ENCODE data around the gene RUNX1. TPM values are rescaled to one million over a fixed set of nuclear protein-coding genes. Genes with fewer than 3 reads are reported as not detected.

Gene RUNX1
- total RNA-seq, 1 experiment from 2014 or later, result 86.2 TPM

DNA sequence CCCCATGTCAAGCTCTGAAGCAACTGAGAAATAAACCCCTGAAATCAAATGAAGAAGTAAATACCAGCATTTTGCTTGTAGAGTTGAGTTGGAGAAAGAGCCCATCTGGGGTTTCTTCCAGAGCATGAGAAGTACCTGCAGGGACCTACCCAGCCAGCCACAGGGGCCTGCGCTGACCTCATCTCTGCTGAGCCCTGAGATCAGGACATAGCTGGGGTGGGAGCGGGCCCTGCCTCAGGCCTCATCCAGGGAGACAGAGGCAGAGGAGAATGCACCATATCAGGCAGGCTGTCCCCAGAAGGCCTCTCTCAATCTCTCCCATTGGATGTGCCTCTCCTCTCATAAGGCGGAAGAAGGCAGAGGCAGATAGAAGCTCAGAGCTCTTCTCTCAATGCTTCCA lies 27.6 kb downstream of the RUNX1 start:
- H3K36me3 Mint-ChIP-seq (ENCODE audit: insufficient read depth, unreplicated experiment), result peaks cover 6% of the 10 kb centered on the region
- no peaks in the 10 kb centered on the region for H3K27me3 Mint-ChIP-seq (ENCODE audit: insufficient read depth, unreplicated experiment)
- no peak for DNase-seq (ENCODE audit: unreplicated experiment)
- no peaks in the 10 kb centered on the region for H3K9me3 Mint-ChIP-seq (ENCODE audit: unreplicated experiment)
- H3K27ac Mint-ChIP-seq (ENCODE audit: low read depth, unreplicated experiment), result no peak overlapping the region
- no peaks in the 10 kb centered on the region for H3K4me1 Mint-ChIP-seq (ENCODE audit: insufficient read depth, unreplicated experiment)
- POLR2A ChIA-PET, result no interaction called here
- CTCF ChIA-PET, result interaction anchor here (0.5 to 0.6 kb wide), 2 partner anchors 9 to 26 kb away, joined by 3 to 4 read pairs; no protein-coding TSS in a partner anchor
- intact Hi-C loops (cut with micrococcal nuclease), result no loop called here
- H3K4me3 Mint-ChIP-seq (ENCODE audit: unreplicated experiment), result no peak overlapping the region
- TF ChIP-seq CTCF (IDR thresholded peaks at IDR 0.05; ENCODE audit: unreplicated experiment), result no peak
- no TSS peak for BruUV-seq (replicated peaks)

- intact Hi-C loops (cut with micrococcal nuclease), result no loop called here
Observed at GRCh38 chr21:35020902-35021301, 28.2 kb downstream of the RUNX1 start.

DNA sequence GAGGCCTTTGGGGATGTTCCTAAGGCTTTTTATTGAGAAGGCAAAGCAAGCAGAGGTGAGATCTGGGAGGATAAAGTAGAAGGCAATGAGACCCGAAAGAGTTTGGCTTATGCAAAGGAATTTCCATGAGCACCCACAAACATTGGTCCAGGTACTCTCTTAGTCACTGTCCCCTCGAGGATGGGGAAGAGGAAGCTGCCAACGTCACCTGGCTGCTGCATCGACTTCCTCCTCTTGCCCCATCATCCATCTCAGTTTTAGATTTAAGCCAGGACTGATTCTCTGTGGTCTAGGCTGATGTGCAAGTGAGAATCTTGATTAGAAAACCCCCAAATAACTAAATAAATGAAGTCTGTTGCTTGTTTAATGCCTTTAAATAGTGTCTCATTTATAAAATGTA lies 28.7 kb downstream of the RUNX1 start:
- Mint-ChIP-seq H3K4me3 (ENCODE audit: unreplicated experiment) (no peak overlapping the region), H3K36me3 (ENCODE audit: insufficient read depth, unreplicated experiment) (peaks cover 6% of the 10 kb centered on the region), H3K27me3 (ENCODE audit: insufficient read depth, unreplicated experiment) (no peaks in the 10 kb centered on the region), H3K4me1 (ENCODE audit: insufficient read depth, unreplicated experiment) (no peaks in the 10 kb centered on the region), H3K27ac (ENCODE audit: low read depth, unreplicated experiment) (no peak overlapping the region), H3K9me3 (ENCODE audit: unreplicated experiment) (no peaks in the 10 kb centered on the region)
- BruUV-seq (replicated peaks), result no TSS peak
- DNase-seq (ENCODE audit: unreplicated experiment), result no peak
- POLR2A ChIA-PET, result no interaction called here
- TF ChIP-seq CTCF (IDR thresholded peaks at IDR 0.05; ENCODE audit: unreplicated experiment), result no peak
- intact Hi-C loops (cut with micrococcal nuclease), result no loop called here
- CTCF ChIA-PET, result interaction anchor here (0.6 kb wide), 1 partner anchor 1083 kb away, joined by 3 read pairs; no protein-coding TSS in a partner anchor

More at GRCh38 chr21:35020902-35021301, 28.2 kb downstream of the RUNX1 start:
- peaks cover 6% of the 10 kb centered on the region for H3K36me3 Mint-ChIP-seq (ENCODE audit: insufficient read depth, unreplicated experiment)
- CTCF ChIA-PET, result interaction anchor here (0.6 kb wide), 1 partner anchor 1082 kb away, joined by 3 read pairs; no protein-coding TSS in a partner anchor
- H3K9me3 Mint-ChIP-seq (ENCODE audit: unreplicated experiment), result no peaks in the 10 kb centered on the region
- H3K4me1 Mint-ChIP-seq (ENCODE audit: insufficient read depth, unreplicated experiment), result no peaks in the 10 kb centered on the region
- no peaks in the 10 kb centered on the region for H3K27me3 Mint-ChIP-seq (ENCODE audit: insufficient read depth, unreplicated experiment)
- no peak overlapping the region for H3K27ac Mint-ChIP-seq (ENCODE audit: low read depth, unreplicated experiment)
- BruUV-seq (replicated peaks), result no TSS peak
- POLR2A ChIA-PET, result no interaction called here
- DNase-seq (ENCODE audit: unreplicated experiment), result no peak
- H3K4me3 Mint-ChIP-seq (ENCODE audit: unreplicated experiment), result no peak overlapping the region
- TF ChIP-seq CTCF (IDR thresholded peaks at IDR 0.05; ENCODE audit: unreplicated experiment), result no peak

DNA sequence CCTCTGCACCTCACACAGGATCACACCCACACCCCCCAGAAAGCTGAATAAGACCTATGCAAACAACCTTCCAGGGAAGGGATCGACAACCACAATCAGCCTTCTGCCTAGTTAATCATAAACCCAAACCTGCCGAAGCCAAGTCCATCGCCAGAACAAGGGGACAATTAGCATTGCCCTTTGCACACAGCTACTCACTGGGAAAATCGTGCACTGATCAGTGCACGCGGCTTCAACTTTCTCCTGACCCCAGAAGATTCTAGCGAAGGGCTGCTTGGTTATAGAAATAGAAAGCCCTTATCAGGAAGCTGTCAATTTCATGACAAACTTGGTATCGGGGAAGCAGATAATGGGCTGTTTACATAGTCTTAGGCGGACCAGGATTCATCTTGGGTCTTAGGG lies 29.5 kb downstream of the RUNX1 start:
- H3K4me1 Mint-ChIP-seq (ENCODE audit: insufficient read depth, unreplicated experiment), result no peaks in the 10 kb centered on the region
- CTCF ChIA-PET, result no interaction called here
- DNase-seq (ENCODE audit: unreplicated experiment), result no peak
- peaks cover 6% of the 10 kb centered on the region for H3K36me3 Mint-ChIP-seq (ENCODE audit: insufficient read depth, unreplicated experiment)
- intact Hi-C loops (cut with micrococcal nuclease), result no loop called here
- H3K4me3 Mint-ChIP-seq (ENCODE audit: unreplicated experiment), result no peak overlapping the region
- no peak overlapping the region for H3K27ac Mint-ChIP-seq (ENCODE audit: low read depth, unreplicated experiment)
- H3K9me3 Mint-ChIP-seq (ENCODE audit: unreplicated experiment), result no peaks in the 10 kb centered on the region
- TF ChIP-seq CTCF (IDR thresholded peaks at IDR 0.05; ENCODE audit: unreplicated experiment), result no peak
- H3K27me3 Mint-ChIP-seq (ENCODE audit: insufficient read depth, unreplicated experiment), result no peaks in the 10 kb centered on the region
- BruUV-seq (replicated peaks), result no TSS peak
- POLR2A ChIA-PET, result no interaction called here
